Measurements from ENCODE around the gene MFAP3. TPM values are rescaled to one million over a fixed set of nuclear protein-coding genes. Genes with fewer than 3 reads are reported as not detected.

The MFAP3 gene
- total RNA-seq, 1 experiment from 2014 or later = 18.5 TPM

DNA sequence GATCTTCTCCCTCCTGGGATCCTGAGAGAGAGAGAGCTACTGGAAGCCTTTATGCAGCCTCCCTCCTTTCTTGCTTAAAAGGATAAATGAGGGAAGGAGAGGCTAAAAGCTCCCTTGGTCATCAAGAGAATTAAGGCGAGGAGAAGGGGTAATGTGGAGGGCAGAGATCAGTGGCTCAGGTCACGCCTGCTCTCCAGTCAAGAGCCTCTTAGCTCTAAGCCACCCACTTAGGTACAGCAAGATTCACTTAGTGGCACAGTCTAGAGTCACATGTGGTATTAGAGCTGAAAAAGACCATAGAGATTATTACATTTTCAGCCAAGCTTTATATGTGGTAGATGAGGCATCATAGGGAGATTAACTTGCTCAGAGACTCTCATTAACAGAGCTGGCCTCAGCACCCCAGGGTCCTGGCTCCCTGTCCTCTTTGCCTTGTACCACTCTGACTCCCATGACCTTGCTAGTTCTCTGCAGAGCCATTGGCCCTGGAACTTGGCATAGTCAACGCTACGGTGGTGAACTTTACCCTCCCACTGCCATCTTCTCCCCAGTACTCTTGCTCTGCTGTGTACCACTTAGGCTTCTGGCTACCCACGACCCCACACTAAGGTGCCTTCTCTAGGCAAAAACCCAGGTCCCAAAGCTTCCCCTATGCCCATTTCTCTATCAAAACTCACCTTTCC is 37.6 kb downstream of the MFAP3 start:
- POLR2A ChIA-PET = no interaction called here
- intact Hi-C loops (cut with micrococcal nuclease) = no loop called here

More for the DNA sequence above, 37.6 kb downstream of the MFAP3 start:
- Histone ChIP-seq H3K9me3 (ENCODE audit: control insufficient read depth in 1 of 2, insufficient read depth in 1 of 2, low read depth in 1 of 2, low read length in 2 of 2) (no peaks in the 10 kb centered on the region), H3K27ac (ENCODE audit: low read depth, low read length) (no peak overlapping the region), H3K4me2 (ENCODE audit: low read length) (no peak overlapping the region), H3K4me3 (replicated peaks in 1 of 2; ENCODE audit: low read depth in 1 of 2, low read length in 2 of 2) (no peak overlapping the region), H3K9ac (ENCODE audit: low read length) (no peak overlapping the region), H3K27me3 (ENCODE audit: insufficient read depth, low read length) (no peaks in the 10 kb centered on the region), H3K4me1 (ENCODE audit: control insufficient read depth in 1 of 2, insufficient read depth in 2 of 2, low read length in 2 of 2) (peaks cover 0 to 14% of the 10 kb centered on the region in 2 experiments; a peak in 2 of 4 replicates), H2AFZ (ENCODE audit: low read depth, low read length, poor library complexity, severe bottlenecking) (no peak overlapping the region), H3K36me3 (ENCODE audit: control insufficient read depth in 1 of 2, insufficient read depth in 2 of 2, low read length in 2 of 2) (no peaks in the 10 kb centered on the region), H4K20me1 (ENCODE audit: insufficient read depth) (no peaks in the 10 kb centered on the region), H3K79me2 (ENCODE audit: insufficient read depth, low read length) (no peaks in the 10 kb centered on the region), H3K9me2 (ENCODE audit: insufficient read depth) (no peaks in the 10 kb centered on the region)
- DNase-seq (ENCODE audit: low read depth, low spot score) = no peak
- no peak for ATAC-seq
- no TSS peak for BruUV-seq (replicated peaks)
- TF ChIP-seq EZH2 (IDR thresholded peaks at IDR 0.05) = no peak
- TF ChIP-seq ZBTB33 (IDR thresholded peaks at IDR 0.05; ENCODE audit: extremely low read depth, insufficient replicate concordance, low read length) = no peak
- TF ChIP-seq EZH2phosphoT487 (IDR thresholded peaks at IDR 0.05; ENCODE audit: borderline replicate concordance) = no peak
- no peak for TF ChIP-seq POLR2AphosphoS5 (IDR thresholded peaks at IDR 0.05; ENCODE audit: low read depth, low read length)
- TF ChIP-seq, protein P1, sequence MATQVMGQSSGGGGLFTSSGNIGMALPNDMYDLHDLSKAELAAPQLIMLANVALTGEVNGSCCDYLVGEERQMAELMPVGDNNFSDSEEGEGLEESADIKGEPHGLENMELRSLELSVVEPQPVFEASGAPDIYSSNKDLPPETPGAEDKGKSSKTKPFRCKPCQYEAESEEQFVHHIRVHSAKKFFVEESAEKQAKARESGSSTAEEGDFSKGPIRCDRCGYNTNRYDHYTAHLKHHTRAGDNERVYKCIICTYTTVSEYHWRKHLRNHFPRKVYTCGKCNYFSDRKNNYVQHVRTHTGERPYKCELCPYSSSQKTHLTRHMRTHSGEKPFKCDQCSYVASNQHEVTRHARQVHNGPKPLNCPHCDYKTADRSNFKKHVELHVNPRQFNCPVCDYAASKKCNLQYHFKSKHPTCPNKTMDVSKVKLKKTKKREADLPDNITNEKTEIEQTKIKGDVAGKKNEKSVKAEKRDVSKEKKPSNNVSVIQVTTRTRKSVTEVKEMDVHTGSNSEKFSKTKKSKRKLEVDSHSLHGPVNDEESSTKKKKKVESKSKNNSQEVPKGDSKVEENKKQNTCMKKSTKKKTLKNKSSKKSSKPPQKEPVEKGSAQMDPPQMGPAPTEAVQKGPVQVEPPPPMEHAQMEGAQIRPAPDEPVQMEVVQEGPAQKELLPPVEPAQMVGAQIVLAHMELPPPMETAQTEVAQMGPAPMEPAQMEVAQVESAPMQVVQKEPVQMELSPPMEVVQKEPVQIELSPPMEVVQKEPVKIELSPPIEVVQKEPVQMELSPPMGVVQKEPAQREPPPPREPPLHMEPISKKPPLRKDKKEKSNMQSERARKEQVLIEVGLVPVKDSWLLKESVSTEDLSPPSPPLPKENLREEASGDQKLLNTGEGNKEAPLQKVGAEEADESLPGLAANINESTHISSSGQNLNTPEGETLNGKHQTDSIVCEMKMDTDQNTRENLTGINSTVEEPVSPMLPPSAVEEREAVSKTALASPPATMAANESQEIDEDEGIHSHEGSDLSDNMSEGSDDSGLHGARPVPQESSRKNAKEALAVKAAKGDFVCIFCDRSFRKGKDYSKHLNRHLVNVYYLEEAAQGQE (IDR thresholded peaks at IDR 0.05; ENCODE audit: low read depth) = no peak
- TF ChIP-seq FOSL1 (IDR thresholded peaks at IDR 0.05; ENCODE audit: low read depth) = no peak
- TF ChIP-seq SIN3A (IDR thresholded peaks at IDR 0.05; ENCODE audit: low read depth) = no peak
- no peak for TF ChIP-seq ELF1 (IDR thresholded peaks at IDR 0.05; ENCODE audit: borderline replicate concordance, low read depth)
- TF ChIP-seq MAX (IDR thresholded peaks at IDR 0.05) = no peak
- TF ChIP-seq SP1 (IDR thresholded peaks at IDR 0.05; ENCODE audit: low read depth) = no peak
- no peak for TF ChIP-seq POLR2A (IDR thresholded peaks at IDR 0.05; ENCODE audit: borderline replicate concordance, extremely low read depth, insufficient read depth, insufficient read length)
- no peak for TF ChIP-seq SRF (IDR thresholded peaks at IDR 0.05; ENCODE audit: low read depth)
- TF ChIP-seq JUND (IDR thresholded peaks at IDR 0.05) = no peak
- TF ChIP-seq ATF3 (IDR thresholded peaks at IDR 0.05) = no peak
- TF ChIP-seq ZNF274 (IDR thresholded peaks at IDR 0.05; ENCODE audit: low read depth, low read length) = no peak
- no peak for TF ChIP-seq TCF7L2 (IDR thresholded peaks at IDR 0.05; ENCODE audit: borderline replicate concordance, extremely low read depth, insufficient read depth, insufficient read length)
- TF ChIP-seq EGR1 (IDR thresholded peaks at IDR 0.05; ENCODE audit: low read depth) = no peak
- TF ChIP-seq CEBPB (IDR thresholded peaks at IDR 0.05; ENCODE audit: low read depth) = no peak
- CTCF ChIA-PET = interaction anchor here (1.0 kb wide), 1 partner anchor 328 kb away, joined by 4 read pairs; no protein-coding TSS in a partner anchor
- RAD21 ChIA-PET (ENCODE audit: low non-redundant PET in 1 of 2, low total read pairs in 2 of 2, uncharacterized antibody in 2 of 2, unreplicated experiment in 2 of 2) = interaction anchor here in 1 of 2 experiments (0.6 kb wide), 1 partner anchor 100 kb away, joined by 3 read pairs; no protein-coding TSS in a partner anchor
